AG04450 (cell line): Measurements from ENCODE around the gene SMAD4. TPM values are rescaled to one million over a fixed set of nuclear protein-coding genes. Genes with fewer than 3 reads are reported as not detected.

Source experiments
- CTCF ChIA-PET: fragments of 300-600, 350-600 bp; formaldehyde crosslinking; extraction: SDS; loops from one replicate; lab custom pipeline; 2022; ENCODE audit warnings: antibody characterized with exemption, inconsistent platforms; lab: Charles Lee
- POLR2A ChIA-PET: fragments of 350-600 bp; formaldehyde crosslinking; extraction: SDS; loops from one replicate; lab custom pipeline; 2021; ENCODE audit warnings: antibody characterized with exemption, inconsistent platforms; lab: Yijun Ruan, JAX
- DNase-seq: peaks from one replicate; pipeline ENCODE4 v3.0.0-alpha.2; 2011; ENCODE audit warnings: low read depth, low spot score
- H3K27ac ChIP-seq: one replicate; pipeline ENCODE4 v1.5.1; 2012; ENCODE audit warnings: low read depth, low read length, control low read depth
- H3K27me3 ChIP-seq: one replicate; pipeline ENCODE4 v1.6.0; 2012; ENCODE audit warnings: low read length; ENCODE audit not compliant: control insufficient read depth, insufficient read depth
- H3K4me3 ChIP-seq: 2 replicates; pipeline ENCODE4 v1.5.1; 2011; ENCODE audit warnings: mild to moderate bottlenecking, low read depth, low read length, control low read depth
- H3K9me3 ChIP-seq: 2 replicates; pipeline ENCODE4 v1.5.1; 2012; ENCODE audit warnings: low read length; ENCODE audit not compliant: control insufficient read depth, insufficient read depth
- polyA plus RNA-seq: library from polyadenylated mRNA; depleted of rRNA; stranded (reverse); fragments of >200 nt; gene quantifications from 2 replicates; pipeline ENCODE4 v1.2.3, GENCODE V29; 2011; rRNA removed
- TF ChIP-seq, protein P1 (sequence below): IDR thresholded peaks from 2 replicates; pipeline ENCODE4 v1.5.1; 2011; ENCODE audit warnings: low read depth, low read length, control low read depth, inconsistent platforms

The SMAD4 gene
- polyA plus RNA-seq, 1 experiment: 139 TPM

DNA sequence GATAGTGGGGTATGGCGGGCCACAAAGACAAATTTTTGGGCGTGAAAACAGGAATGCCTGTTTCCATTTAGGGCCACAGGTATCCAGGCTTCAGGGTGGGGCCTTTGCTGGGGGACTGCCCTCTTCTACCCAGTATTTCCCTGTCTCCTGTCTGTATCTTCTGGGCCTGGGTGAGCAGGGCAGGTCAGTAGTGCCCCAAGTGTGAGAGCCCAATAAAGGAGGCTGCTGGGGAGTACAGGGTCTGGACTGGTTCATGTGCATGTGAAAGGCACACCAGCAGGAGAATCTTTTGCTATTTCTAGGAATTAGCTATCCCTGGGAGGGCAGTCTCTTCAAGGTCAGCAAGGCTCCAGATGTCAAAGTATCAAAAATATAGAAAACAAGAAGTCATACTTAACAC is 96.0 kb downstream of the SMAD4 start:
- CTCF ChIA-PET: no interaction called here
- DNase-seq: no peak
- TF ChIP-seq, protein P1, sequence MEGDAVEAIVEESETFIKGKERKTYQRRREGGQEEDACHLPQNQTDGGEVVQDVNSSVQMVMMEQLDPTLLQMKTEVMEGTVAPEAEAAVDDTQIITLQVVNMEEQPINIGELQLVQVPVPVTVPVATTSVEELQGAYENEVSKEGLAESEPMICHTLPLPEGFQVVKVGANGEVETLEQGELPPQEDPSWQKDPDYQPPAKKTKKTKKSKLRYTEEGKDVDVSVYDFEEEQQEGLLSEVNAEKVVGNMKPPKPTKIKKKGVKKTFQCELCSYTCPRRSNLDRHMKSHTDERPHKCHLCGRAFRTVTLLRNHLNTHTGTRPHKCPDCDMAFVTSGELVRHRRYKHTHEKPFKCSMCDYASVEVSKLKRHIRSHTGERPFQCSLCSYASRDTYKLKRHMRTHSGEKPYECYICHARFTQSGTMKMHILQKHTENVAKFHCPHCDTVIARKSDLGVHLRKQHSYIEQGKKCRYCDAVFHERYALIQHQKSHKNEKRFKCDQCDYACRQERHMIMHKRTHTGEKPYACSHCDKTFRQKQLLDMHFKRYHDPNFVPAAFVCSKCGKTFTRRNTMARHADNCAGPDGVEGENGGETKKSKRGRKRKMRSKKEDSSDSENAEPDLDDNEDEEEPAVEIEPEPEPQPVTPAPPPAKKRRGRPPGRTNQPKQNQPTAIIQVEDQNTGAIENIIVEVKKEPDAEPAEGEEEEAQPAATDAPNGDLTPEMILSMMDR: no peak
- POLR2A ChIA-PET: no interaction called here
- Histone ChIP-seq H3K27me3 (peaks cover 2% of the 10 kb centered on the region), H3K4me3 (no peak overlapping the region), H3K27ac (no peak overlapping the region), H3K9me3 (peaks cover 20% of the 10 kb centered on the region)

DNA sequence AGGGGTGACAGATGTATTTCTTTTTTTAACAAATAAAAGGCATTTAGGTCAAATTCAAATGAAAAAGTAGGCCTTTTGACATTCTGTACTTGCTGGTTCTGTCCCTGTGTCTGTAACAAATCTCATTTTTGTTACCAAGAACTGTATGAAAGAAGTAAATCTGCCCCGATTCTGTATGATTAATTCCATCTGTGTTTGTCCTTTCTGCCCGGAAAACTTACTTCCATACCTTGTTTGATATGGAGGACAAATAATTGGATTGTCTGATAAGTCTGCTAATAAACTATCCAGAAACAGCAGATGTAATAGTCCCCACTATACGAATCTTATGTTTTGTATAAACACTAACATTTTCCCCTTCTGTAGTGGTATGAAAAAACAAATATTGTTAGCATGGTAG is 97.7 kb downstream of the SMAD4 start:
- POLR2A ChIA-PET: no interaction called here
- TF ChIP-seq, protein P1: no peak
- H3K9me3 ChIP-seq: peaks cover 15% of the 10 kb centered on the region
- H3K27me3 ChIP-seq: peaks cover 2% of the 10 kb centered on the region
- DNase-seq: no peak
- no peak overlapping the region for H3K4me3 ChIP-seq
- CTCF ChIA-PET: no interaction called here
- H3K27ac ChIP-seq: no peak overlapping the region

DNA sequence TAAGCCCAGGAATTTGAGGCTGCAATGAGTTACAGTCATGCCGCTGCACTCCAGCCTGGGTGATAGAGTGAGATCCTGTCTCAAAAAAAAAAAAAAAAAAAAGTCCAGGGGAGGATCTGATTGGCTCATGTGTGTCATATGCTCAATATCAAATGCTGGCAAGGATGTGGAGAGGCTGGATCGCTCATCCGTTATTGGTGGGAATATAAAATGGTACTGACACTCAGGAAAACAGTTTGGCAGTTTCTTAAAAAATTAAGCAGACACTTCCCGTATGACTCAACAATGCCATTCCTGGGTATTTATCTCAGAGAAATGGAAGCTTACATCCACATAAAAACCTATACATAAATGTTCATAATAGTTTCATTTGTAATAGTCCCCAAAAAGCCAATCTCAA is 98.5 kb downstream of the SMAD4 start:
- Histone ChIP-seq H3K4me3 (no peak overlapping the region), H3K27me3 (peaks cover 2% of the 10 kb centered on the region), H3K27ac (no peak overlapping the region), H3K9me3 (peaks cover 13% of the 10 kb centered on the region)
- ChIA-PET POLR2A (no interaction called here), CTCF (no interaction called here)
- no peak for DNase-seq
- TF ChIP-seq, protein P1: no peak

DNA sequence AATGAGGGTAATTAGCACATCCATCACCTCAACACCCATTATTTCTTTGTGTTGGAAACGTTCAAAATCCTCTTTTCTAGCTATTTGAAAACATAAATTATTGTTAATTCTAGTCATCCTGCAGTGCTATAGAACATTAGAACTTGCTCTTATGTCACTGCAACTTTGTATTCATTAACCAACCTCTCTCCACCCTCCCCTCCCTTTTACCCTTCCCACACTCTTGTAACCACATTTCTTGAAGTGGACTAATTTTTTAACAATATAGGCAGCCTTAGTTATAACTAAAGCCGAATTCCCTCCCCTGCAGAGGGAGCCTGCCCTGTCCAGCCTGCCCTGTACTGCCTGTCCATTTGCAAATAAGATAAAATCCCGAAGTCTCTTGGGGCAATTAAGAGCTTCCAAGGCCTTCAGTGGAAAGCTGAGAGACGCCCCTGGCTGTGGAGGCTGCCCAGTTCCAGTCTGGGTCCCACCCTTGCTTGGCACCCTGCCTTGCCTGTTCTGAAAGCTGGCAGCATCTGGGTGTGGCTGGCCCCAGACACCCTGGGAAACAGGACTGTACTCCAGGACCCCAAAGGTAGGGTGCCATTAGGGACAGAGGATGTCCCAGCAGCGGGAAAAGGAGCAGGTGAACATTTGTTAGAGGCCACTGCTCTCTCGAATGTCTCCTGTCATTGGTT is 102.4 kb downstream of the SMAD4 start:
- H3K4me3 ChIP-seq: no peak overlapping the region
- no peak for DNase-seq
- POLR2A ChIA-PET: no interaction called here
- H3K27me3 ChIP-seq: no peaks in the 10 kb centered on the region
- H3K9me3 ChIP-seq: peaks cover 18% of the 10 kb centered on the region
- H3K27ac ChIP-seq: no peak overlapping the region
- TF ChIP-seq, protein P1: no peak
- CTCF ChIA-PET: no interaction called here

DNA sequence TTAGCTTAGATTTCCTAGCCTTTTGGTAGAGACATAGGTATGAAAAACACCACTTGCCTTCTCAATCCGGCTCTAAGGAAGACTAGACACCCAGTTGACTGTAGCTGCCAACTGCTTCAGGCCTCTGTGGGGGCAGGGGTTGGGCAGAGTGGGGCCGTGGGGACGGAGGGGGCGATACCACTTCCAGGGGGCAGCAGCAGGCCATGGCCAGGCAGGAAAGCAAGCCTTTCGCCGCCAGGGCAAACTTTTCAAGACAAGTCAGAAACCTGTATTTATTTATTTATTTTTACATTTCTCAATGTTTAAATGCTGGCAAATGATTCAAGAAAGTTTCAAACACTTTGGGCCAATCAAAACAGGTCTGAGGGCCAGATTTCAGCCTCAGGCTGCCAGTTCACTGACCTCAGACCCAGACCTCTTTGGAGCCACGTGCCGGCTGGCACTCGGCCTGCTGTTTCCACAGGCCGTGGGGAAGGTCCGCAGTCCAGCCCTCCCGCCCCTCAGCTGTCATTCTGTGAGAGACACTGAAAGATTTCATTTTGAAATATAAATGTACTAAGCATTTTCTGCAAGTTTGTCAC is 103.7 kb downstream of the SMAD4 start:
- TF ChIP-seq, protein P1: no peak
- ChIA-PET CTCF (interaction anchor here (0.6 kb wide), 1 partner anchor 1028 kb away, joined by 3 read pairs; no protein-coding TSS in a partner anchor), POLR2A (no interaction called here)
- DNase-seq: no peak
- Histone ChIP-seq H3K27me3 (no peaks in the 10 kb centered on the region), H3K9me3 (peaks cover 18% of the 10 kb centered on the region), H3K27ac (no peak overlapping the region), H3K4me3 (no peak overlapping the region)

Other genes starting within 250 kb of the SMAD4 start
- 0.06 and 0.27 TPM in 2 replicates for gene MRO, start 210.2 kb upstream of the SMAD4 start, polyA plus RNA-seq
- gene ME2, start 151.1 kb upstream of the SMAD4 start, polyA plus RNA-seq: 38.6 and 51.3 TPM in 2 replicates
- 5.9 and 9.1 TPM in 2 replicates for gene ELAC1, start 62.2 kb upstream of the SMAD4 start, polyA plus RNA-seq
- 63.5 and 69.7 TPM in 2 replicates for gene MEX3C, start 167.5 kb downstream of the SMAD4 start, polyA plus RNA-seq